ENCODE data around the gene LYST. TPM values are rescaled to one million over a fixed set of nuclear protein-coding genes. Genes with fewer than 3 reads are reported as not detected.
A peak's percentile ranks its signal among the peaks of the same experiment; 100 is the strongest.
"Not testable (repeated sequence)": the region's sequence is repeated elsewhere in the genome, so short reads cannot be mapped to it uniquely, and the experiment has no call there.

The LYST gene
- 6.6 to 8.0 TPM (median 7.2 TPM) in 3 replicates for total RNA-seq

- peaks cover 18% of the 10 kb centered on the region for H3K27me3 Mint-ChIP-seq (ENCODE audit: low read depth)
- no peak for TF ChIP-seq CTCF (IDR thresholded peaks at IDR 0.05; ENCODE audit: unreplicated experiment)
- H3K36me3 Mint-ChIP-seq, result no peaks in the 10 kb centered on the region
- DNase-seq (ENCODE audit: low spot score in 2 of 2, unreplicated experiment in 2 of 2), result peak in 1 of 2 experiments; percentile 24
- H3K4me1 Mint-ChIP-seq, result peaks cover 16% of the 10 kb centered on the region
- H3K9me3 Mint-ChIP-seq, result no peaks in the 10 kb centered on the region
- H3K27ac Mint-ChIP-seq, result peak within 1 kb of the TSS; percentile 93
- H3K4me3 Mint-ChIP-seq, result peak within 1 kb of the TSS; percentile 94
These were observed at the start of gene LYST for GRCh38 chr1:235866205-235866912. TSS of gene LYST (minus strand) at chr1:235866906. CDS start at chr1:235830417, 36,489 bp downstream.

- peaks cover 36% of the 10 kb centered on the region for H3K4me1 Mint-ChIP-seq
- not testable (repeated sequence) for H3K27ac Mint-ChIP-seq; H3K36me3 Mint-ChIP-seq; DNase-seq (ENCODE audit: low spot score in 2 of 2, unreplicated experiment in 2 of 2); H3K9me3 Mint-ChIP-seq; H3K4me3 Mint-ChIP-seq; H3K27me3 Mint-ChIP-seq (ENCODE audit: low read depth)
These were observed 48.8 kb upstream of the LYST start for GRCh38 chr1:235915489-235915888.

- no peak overlapping the region for H3K27ac Mint-ChIP-seq
- no peak for DNase-seq (ENCODE audit: low spot score in 2 of 2, unreplicated experiment in 2 of 2)
- H3K36me3 Mint-ChIP-seq, result no peaks in the 10 kb centered on the region
- H3K27me3 Mint-ChIP-seq (ENCODE audit: low read depth), result no peaks in the 10 kb centered on the region
- no peak overlapping the region for H3K4me3 Mint-ChIP-seq
- peaks cover 25% of the 10 kb centered on the region for H3K4me1 Mint-ChIP-seq
- H3K9me3 Mint-ChIP-seq, result no peaks in the 10 kb centered on the region
- no peak for TF ChIP-seq CTCF (IDR thresholded peaks at IDR 0.05; ENCODE audit: unreplicated experiment)
These were observed 46.6 kb upstream of the LYST start for GRCh38 chr1:235913311-235913710.

GRCh38 chr1:235911876-235912275, 45.2 kb upstream of the LYST start:
- no peaks in the 10 kb centered on the region for H3K27me3 Mint-ChIP-seq (ENCODE audit: low read depth)
- H3K4me3 Mint-ChIP-seq, result no peak overlapping the region
- H3K27ac Mint-ChIP-seq, result no peak overlapping the region
- peaks cover 16% of the 10 kb centered on the region for H3K4me1 Mint-ChIP-seq
- no peak for TF ChIP-seq CTCF (IDR thresholded peaks at IDR 0.05; ENCODE audit: unreplicated experiment)
- H3K9me3 Mint-ChIP-seq, result no peaks in the 10 kb centered on the region
- no peaks in the 10 kb centered on the region for H3K36me3 Mint-ChIP-seq
- DNase-seq (ENCODE audit: low spot score in 2 of 2, unreplicated experiment in 2 of 2), result no peak

- no peak for DNase-seq (ENCODE audit: low spot score in 2 of 2, unreplicated experiment in 2 of 2)
- Mint-ChIP-seq H3K9me3 (no peaks in the 10 kb centered on the region), H3K4me3 (no peak overlapping the region), H3K27me3 (ENCODE audit: low read depth) (no peaks in the 10 kb centered on the region), H3K27ac (no peak overlapping the region), H3K4me1 (peaks cover 15% of the 10 kb centered on the region), H3K36me3 (no peaks in the 10 kb centered on the region)
- no peak for TF ChIP-seq CTCF (IDR thresholded peaks at IDR 0.05; ENCODE audit: unreplicated experiment)
These were observed 44.6 kb upstream of the LYST start for GRCh38 chr1:235911300-235911662.

GRCh38 chr1:235910357-235911299, 43.9 kb upstream of the LYST start:
- Mint-ChIP-seq H3K9me3 (no peaks in the 10 kb centered on the region), H3K27me3 (ENCODE audit: low read depth) (no peaks in the 10 kb centered on the region), H3K4me1 (peaks cover 15% of the 10 kb centered on the region), H3K36me3 (no peaks in the 10 kb centered on the region), H3K27ac (peak overlapping the region; percentile 61), H3K4me3 (no peak overlapping the region)
- no peak for DNase-seq (ENCODE audit: low spot score in 2 of 2, unreplicated experiment in 2 of 2)
- TF ChIP-seq CTCF (IDR thresholded peaks at IDR 0.05; ENCODE audit: unreplicated experiment), result no peak

Data from mesothelial cell of epicardium (in vitro differentiated cells).